K562 (cell line): ENCODE results near the gene KIAA0513. TPM values are rescaled to one million over a fixed set of nuclear protein-coding genes. Genes with fewer than 3 reads are reported as not detected.
A peak's percentile ranks its signal among the peaks of the same experiment; 100 is the strongest.

ENCODE experiments used
- ATAC-seq: fragments of 200-7000 bp; cut with Tn5 transposase; 3 replicates; pipeline ENCODE4 v1.9.1; 2020; ENCODE audit warnings: moderate library complexity
- BruUV-seq: library from RNA; stranded (reverse); fragments of 400-500 nt; replicated peaks from 2 replicates; lab custom pipeline; 2021; lab: Mats Ljungman, UMichigan
- CTCF ChIA-PET: fragments of 300-600 bp; formaldehyde crosslinking; extraction: SDS; loops from one replicate; lab custom pipeline; 2021; ENCODE audit warnings: low intra/inter-chr PET ratio; lab: Yijun Ruan, JAX
- POLR2A ChIA-PET: fragments of 300-600, 350-650 bp; sonication (Branson Sonifier 250); formaldehyde crosslinking; extraction: SDS; loops from one replicate; lab custom pipeline; 2021; ENCODE audit warnings: antibody characterized with exemption, inconsistent platforms; lab: Yijun Ruan, JAX
- DNase-seq, 4 experiments: peaks; one replicate each; pipeline versions ENCODE4 v3.0.0 to v3.0.0-alpha.2; 2011 to 2018; ENCODE audit warnings: low spot score in 3 of 4, mixed read lengths in 3 of 4; ENCODE audit errors: extremely low read depth in 1 of 4
- FAIRE-seq: peaks from 2 replicates; lab custom pipeline; 2011; peaks lifted over from hg19 to GRCh38; lab: Jason Lieb, UNC
- H2AFZ ChIP-seq: 2 replicates; pipeline ENCODE4 v1.6.0; 2011; ENCODE audit warnings: low read depth, low read length, control low read depth, inconsistent platforms
- H3K27ac ChIP-seq: fragments of 200-600 bp; 3 replicates; pipeline ENCODE4 v1.8.0; 2011; ENCODE audit warnings: low read depth, mild to moderate bottlenecking, control low read depth, inconsistent platforms, low read length, moderate library complexity, mixed read lengths; ENCODE audit errors: extremely low read depth
- H3K27me3 ChIP-seq, 2 experiments: fragments of 300-600 bp in 1 of 2; 2 replicates in 1 of 2; 3 replicates in 1 of 2; pipeline versions ENCODE4 v1.6.0 to v1.8.0; 2011; ENCODE audit warnings: inconsistent platforms in 2 of 2, low read length in 2 of 2, mild to moderate bottlenecking in 1 of 2, mixed read lengths in 1 of 2, moderate library complexity in 1 of 2; ENCODE audit not compliant: control insufficient read depth in 2 of 2, insufficient read depth in 2 of 2
- H3K36me3 ChIP-seq: fragments of 300-600 bp; 3 replicates; pipeline ENCODE4 v1.8.0; 2011; ENCODE audit warnings: mild to moderate bottlenecking, low read length, inconsistent platforms; ENCODE audit not compliant: control insufficient read depth, insufficient read depth
- H3K4me1 ChIP-seq, 2 experiments: fragments of 200-600 bp in 1 of 2; replicated peaks in 1 of 2; 2 replicates in 1 of 2; 3 replicates in 1 of 2; pipeline versions ENCODE4 v1.5.1 to v1.8.0; 2011; ENCODE audit warnings: inconsistent platforms in 2 of 2, low read length in 2 of 2, mild to moderate bottlenecking in 1 of 2, mixed read lengths in 1 of 2, moderate library complexity in 1 of 2; ENCODE audit not compliant: control insufficient read depth in 2 of 2, insufficient read depth in 2 of 2
- H3K4me2 ChIP-seq: 2 replicates; pipeline ENCODE4 v1.6.1; 2011; ENCODE audit warnings: low read length, control low read depth, inconsistent platforms, mixed read lengths; ENCODE audit not compliant: insufficient read depth
- H3K4me3 ChIP-seq: fragments of 200-600 bp; sonication (generic), shearing (Covaris generic); 2 replicates; pipeline ENCODE4 v1.5.1; 2016; ENCODE audit warnings: control low read depth, inconsistent platforms
- H3K79me2 ChIP-seq: fragments of 200-600 bp; 3 replicates; pipeline ENCODE4 v1.8.0; 2011; ENCODE audit warnings: low read length, inconsistent platforms; ENCODE audit not compliant: control insufficient read depth, insufficient read depth
- H3K9ac ChIP-seq, 2 experiments: 2 replicates each; pipeline versions ENCODE4 v1.6.0 to v1.6.1; 2011; ENCODE audit warnings: low read depth in 2 of 2, low read length in 2 of 2, control low read depth in 1 of 2, inconsistent platforms in 1 of 2, mild to moderate bottlenecking in 1 of 2, mixed read lengths in 1 of 2; ENCODE audit not compliant: insufficient read depth in 1 of 2
- H3K9me1 ChIP-seq: one replicate; pipeline ENCODE4 v1.6.0; 2011; ENCODE audit warnings: inconsistent platforms, mild to moderate bottlenecking, low read length, moderate library complexity; ENCODE audit not compliant: control insufficient read depth, insufficient read depth
- H3K9me3 ChIP-seq: replicated peaks from 2 replicates; pipeline ENCODE4 v1.5.1; 2011; ENCODE audit warnings: low read depth, low read length, inconsistent platforms; ENCODE audit not compliant: control insufficient read depth, insufficient read depth
- H4K20me1 ChIP-seq: replicated peaks from 2 replicates; pipeline ENCODE4 v1.6.1; 2011; ENCODE audit warnings: low read length, inconsistent platforms, mixed read lengths; ENCODE audit not compliant: control insufficient read depth, insufficient read depth
- ARID2 ChIP-seq: fragments of 450-650 bp; IDR thresholded peaks from 2 replicates; pipeline ENCODE4 v1.6.1; 2017; ENCODE audit warnings: antibody characterized with exemption, mild to moderate bottlenecking
- ILF3 ChIP-seq: fragments of 450-650 bp; IDR thresholded peaks from 2 replicates; pipeline ENCODE4 v1.6.1; 2018; ENCODE audit warnings: antibody characterized with exemption, mild to moderate bottlenecking, moderate library complexity, borderline replicate concordance
- KDM1A ChIP-seq, 2 experiments: fragments of 450-650 bp; IDR thresholded peaks; 2 replicates each; pipeline ENCODE4 v1.6.1; 2016; ENCODE audit warnings: mild to moderate bottlenecking in 2 of 2
- ZBTB33 ChIP-seq: sonication (generic); formaldehyde crosslinking; IDR thresholded peaks from 2 replicates; pipeline ENCODE4 v1.8.1; 2023; ENCODE audit warnings: mild to moderate bottlenecking, missing genetic modification reagents
- ZNF282 ChIP-seq: sonication (generic); formaldehyde crosslinking; IDR thresholded peaks from 2 replicates; pipeline ENCODE4 v1.8.1; 2023; ENCODE audit warnings: missing genetic modification reagents
- ZNF785 ChIP-seq: fragments of 250-450 bp; sonication (Bioruptor Pico); IDR thresholded peaks from 2 replicates; pipeline ENCODE4 v1.4.0; 2020; ENCODE audit warnings: mild to moderate bottlenecking
- WGBS: fragments of 100-300 bp; shearing (Covaris generic); methylation state at CpG from one replicate; pipeline ENCODE4 v1.1.6; 2016; ENCODE audit warnings: low coverage, mixed read lengths; ENCODE audit not compliant: insufficient coverage; ENCODE audit errors: missing lambda C conversion rate; 5-methylcytosine and 5-hydroxymethylcytosine counted together
- in situ Hi-C: fragments of 300-500 bp; cut with MboI; formaldehyde crosslinking; loops from 4 replicates; pipeline ENCODE4 v1.15.0; 2018; ENCODE audit warnings: inconsistent platforms, mixed read lengths
- intact Hi-C: fragments of 100-400 bp; cut with micrococcal nuclease; formaldehyde crosslinking; loops from 2 replicates; pipeline ENCODE4 v1.14.2; 2022
- polyA plus RNA-seq, 8 experiments: library from polyadenylated mRNA; depleted of rRNA in 4 of 8; stranded (reverse) in 5 of 8; unstranded in 3 of 8; fragments of >200 nt; fragmentation: Nextera tagmentation in 2 of 8; fragmentation: Illumina TruSeq in 1 of 8; extraction: Ambion mirVana in 2 of 8; extraction: Trizol in 1 of 8; gene quantifications; 2 replicates each; pipeline versions ENCODE4 v1.2.1 to v1.2.3, GENCODE V29; 2011 to 2014; ENCODE audit warnings: inconsistent platforms in 1 of 8, missing spikeins in 1 of 8
- total RNA-seq, 7 experiments: library from RNA; depleted of rRNA in 6 of 7; stranded (reverse); fragments of >200 nt in 6 of 7; fragmentation: Illumina TruSeq in 2 of 7; extraction: Trizol in 2 of 7; gene quantifications; 2 replicates each; pipeline versions ENCODE4 v1.2.1 to v1.2.3, GENCODE V29; 2011 to 2021; ENCODE audit warnings: low replicate concordance in 1 of 7

Gene KIAA0513
- total and polyA plus RNA-seq, 9 of the 15 experiments (the other 6 are each of a cell fraction or from before 2014, with no cell fraction given): 0.18 to 13.7 (median 10.2) TPM

- ChIA-PET POLR2A (interaction anchor here (0.6 to 0.7 kb wide), 2 partner anchors 189 to 281 kb away, joined by 3 to 4 read pairs; no protein-coding TSS in a partner anchor), CTCF (interaction anchor here (0.7 kb wide), 1 partner anchor 11 kb away, joined by 3 read pairs; no protein-coding TSS in a partner anchor)
- H3K4me3 ChIP-seq: no peak overlapping the region
- H3K9me1 ChIP-seq: no peaks in the 10 kb centered on the region
- no TSS peak for BruUV-seq
- no peak for FAIRE-seq
- H4K20me1 ChIP-seq: peaks cover 4% of the 10 kb centered on the region
- intact Hi-C loops (no loop called here), in situ Hi-C loops (no loop called here)
- peaks cover 8 to 37% of the 10 kb centered on the region in 2 experiments; a peak in 4 of 5 replicates for H3K27me3 ChIP-seq
- peaks cover 9 to 30% of the 10 kb centered on the region in 2 experiments; a peak in 4 of 5 replicates for H3K4me1 ChIP-seq
- no peak for DNase-seq
- H2AFZ ChIP-seq: no peak overlapping the region
- H3K9ac ChIP-seq: no peak overlapping the region
- no peaks in the 10 kb centered on the region for H3K79me2 ChIP-seq
- H3K4me2 ChIP-seq: no peak overlapping the region
- WGBS: 36% methylated on average over 20 of the region's 20 CpGs
- H3K36me3 ChIP-seq: no peaks in the 10 kb centered on the region
- H3K27ac ChIP-seq: no peak overlapping the region
- no peak for ATAC-seq
- no peaks in the 10 kb centered on the region for H3K9me3 ChIP-seq
- TF ChIP-seq ZNF785 (CRISPR knock-in tag): no peak
- TF ChIP-seq ILF3: no peak
- TF ChIP-seq KDM1A (IDR thresholded peaks at IDR 0.05): peak in 1 of 2 experiments; percentile 88; a peak in 2 of 4 replicates
- 0 out of 2 replicates have a peak, but pooled peaks have one; percentile 46 for TF ChIP-seq ZNF282 (CRISPR knock-in tag)
- TF ChIP-seq ZBTB33: peak; percentile 59; the same call in 1 of the 2 replicates
- TF ChIP-seq ARID2: 0 out of 2 replicates have a peak, but pooled peaks have one; percentile 41
These were observed 105.1 kb downstream of the KIAA0513 start for GRCh38 chr16:85132456-85133289.
